A549 (cell line): ENCODE results near the gene BOC. TPM values are rescaled to one million over a fixed set of nuclear protein-coding genes. Genes with fewer than 3 reads are reported as not detected.

Source experiments
- ATAC-seq, 2 experiments: fragments of 200-7000 bp in 1 of 2; fragments of >200 bp in 1 of 2; cut with Nextera tagmentation in 1 of 2; cut with Tn5 transposase in 1 of 2; 3 replicates each; pipeline versions ENCODE4 v1.8.0 to v1.9.1; 2018 to 2020; ENCODE audit warnings: mild to moderate bottlenecking in 1 of 2, moderate library complexity in 1 of 2
- CTCF ChIA-PET: fragments of 300-600 bp; sonication (Branson Sonifier 250); formaldehyde crosslinking; extraction: SDS; loops from one replicate; lab custom pipeline; 2021; ENCODE audit warnings: antibody characterized with exemption, inconsistent platforms; lab: Yijun Ruan, JAX
- POLR2A ChIA-PET: fragments of 350-600 bp; formaldehyde crosslinking; extraction: SDS; loops from one replicate; lab custom pipeline; 2021; ENCODE audit warnings: antibody characterized with exemption, inconsistent platforms; lab: Yijun Ruan, JAX
- DNase-seq, 2 experiments: peaks; one replicate each; pipeline versions ENCODE4 v3.0.0 to v3.0.0-alpha.2; 2011 to 2016; ENCODE audit warnings: low read depth in 1 of 2, low spot score in 1 of 2
- FAIRE-seq: peaks from 2 replicates; lab custom pipeline; 2011; peaks lifted over from hg19 to GRCh38; lab: Jason Lieb, UNC
- H3K27ac ChIP-seq, 2 experiments: fragments of >200 bp; sonication (Bioruptor Twin); formaldehyde crosslinking; 3 replicates each; pipeline ENCODE4 v1.5.1; 2016 to 2017
- H3K4me1 ChIP-seq: fragments of >200 bp; sonication (Bioruptor Twin); formaldehyde crosslinking; 3 replicates; pipeline ENCODE4 v1.6.1; 2016
- H3K4me2 ChIP-seq: fragments of >200 bp; sonication (Bioruptor Twin); formaldehyde crosslinking; 3 replicates; pipeline ENCODE4 v1.6.1; 2016
- H3K4me3 ChIP-seq: fragments of >200 bp; sonication (Bioruptor Twin); formaldehyde crosslinking; 3 replicates; pipeline ENCODE4 v1.5.1; 2016
- H3K9me3 ChIP-seq: fragments of >200 bp; sonication (Bioruptor Twin); formaldehyde crosslinking; 3 replicates; pipeline ENCODE4 v1.6.1; 2016
- BCL3 ChIP-seq: fragments of >200 bp; sonication (Bioruptor Twin); formaldehyde crosslinking; IDR thresholded peaks from 3 replicates; pipeline ENCODE4 v1.6.1; 2016
- CHD2 ChIP-seq: fragments of 150-350 bp; IDR thresholded peaks from 2 replicates; pipeline ENCODE4 v1.6.1; 2014; ENCODE audit warnings: low read length; ENCODE audit not compliant: partially characterized antibody
- CTCF ChIP-seq: fragments of >200 bp; sonication (Bioruptor Twin); formaldehyde crosslinking; IDR thresholded peaks from 3 replicates; pipeline ENCODE4 v1.5.1; 2016
- E2F6 ChIP-seq: IDR thresholded peaks from 2 replicates; pipeline ENCODE4 v1.6.1; 2012; ENCODE audit warnings: low read depth, borderline replicate concordance
- EHF ChIP-seq: fragments of 250-450 bp; sonication (Bioruptor Pico); IDR thresholded peaks from 2 replicates; pipeline ENCODE4 v1.5.0; 2020; ENCODE audit warnings: mild to moderate bottlenecking
- HOXB5 ChIP-seq: fragments of 250-450 bp; sonication (Bioruptor Pico); IDR thresholded peaks from 2 replicates; pipeline ENCODE4 v1.5.0; 2020; ENCODE audit warnings: mild to moderate bottlenecking, moderate library complexity
- KDM5A ChIP-seq: fragments of 200-600 bp; sonication (generic); IDR thresholded peaks from 2 replicates; pipeline ENCODE4 v1.6.1; 2016; ENCODE audit warnings: antibody characterized with exemption, mild to moderate bottlenecking
- MYC ChIP-seq: IDR thresholded peaks from 2 replicates; pipeline ENCODE4 v1.6.1; 2012; ENCODE audit warnings: mild to moderate bottlenecking, inconsistent platforms, low read length, improper control_type of control experiment, borderline replicate concordance
- NFE2L2 ChIP-seq: fragments of 150-350 bp; conservative IDR thresholded peaks from 2 replicates; pipeline ENCODE4 v1.6.1; 2014; ENCODE audit warnings: low read length
- NR3C1 ChIP-seq: fragments of >200 bp; sonication (Bioruptor Twin); formaldehyde crosslinking; IDR thresholded peaks from 3 replicates; pipeline ENCODE4 v1.6.1; 2017
- POLR2AphosphoS2 ChIP-seq: conservative IDR thresholded peaks from 2 replicates; pipeline ENCODE4 v1.6.1; 2012; ENCODE audit warnings: low read length, improper control_type of control experiment, inconsistent platforms
- RAD21 ChIP-seq, 2 experiments: fragments of >200 bp in 1 of 2; sonication (Bioruptor Twin) in 1 of 2; formaldehyde crosslinking in 1 of 2; IDR thresholded peaks in 1 of 2; conservative IDR thresholded peaks in 1 of 2; 2 replicates in 1 of 2; 3 replicates in 1 of 2; pipeline ENCODE4 v1.6.1; 2012 to 2018; ENCODE audit warnings: inconsistent platforms in 1 of 2
- SREBF2 ChIP-seq: fragments of 450-650 bp; IDR thresholded peaks from 2 replicates; pipeline ENCODE4 v1.6.1; 2014; ENCODE audit warnings: mild to moderate bottlenecking, moderate library complexity
- TP53 ChIP-seq: fragments of 250-450 bp; sonication (Bioruptor Pico); IDR thresholded peaks from 2 replicates; pipeline ENCODE4 v1.5.0; 2021; ENCODE audit warnings: mild to moderate bottlenecking, moderate library complexity
- ZC3H11A ChIP-seq: fragments of 450-650 bp; IDR thresholded peaks from 2 replicates; pipeline ENCODE4 v1.6.1; 2014; ENCODE audit warnings: antibody characterized with exemption, mild to moderate bottlenecking
- WGBS: methylation state at CpG from one replicate; pipeline ENCODE4 v1.1.6; 2017; ENCODE audit errors: missing lambda C conversion rate; 5-methylcytosine and 5-hydroxymethylcytosine counted together
- polyA plus RNA-seq, 4 experiments: library from polyadenylated mRNA; depleted of rRNA in 3 of 4; stranded (reverse); fragments of >200 nt; fragmentation: RNase III in 1 of 4; extraction: RNeasy Plus Mini Kit Qiagen cat#74134 plus additional on column Dnase treatment in 1 of 4; gene quantifications; 2 replicates in 3 of 4; 3 replicates in 1 of 4; pipeline ENCODE4 v1.2.3, GENCODE V29; 2011 to 2017
- TF ChIP-seq, protein P1 (sequence below): fragments of 150-350 bp; IDR thresholded peaks from 2 replicates; pipeline ENCODE4 v1.6.1; 2014; ENCODE audit warnings: low read depth, mild to moderate bottlenecking, low read length
- TF ChIP-seq, protein P2 (sequence below): fragments of 450-650 bp; IDR thresholded peaks from 2 replicates; pipeline ENCODE4 v1.6.1; 2014; ENCODE audit warnings: antibody characterized with exemption

Gene BOC
- polyA plus RNA-seq, 2 of the 4 experiments (the other 2 are of a cell fraction): 4.0 TPM

GRCh38 chr3:113312416-113312815 lies 101.1 kb downstream of the BOC start:
- no peak for DNase-seq
- ATAC-seq: no peak
- CTCF ChIA-PET: no interaction called here
- 80% methylated on average over 3 of the region's 3 CpGs for WGBS
- H3K4me2 ChIP-seq: no peak overlapping the region
- POLR2A ChIA-PET: no interaction called here
- FAIRE-seq: no peak
- H3K9me3 ChIP-seq: peaks cover 16% of the 10 kb centered on the region; the same call in 2 of the 3 replicates
- no peak overlapping the region for H3K4me3 ChIP-seq
- H3K27ac ChIP-seq: no peak overlapping the region
- TF ChIP-seq CTCF (no peak), NR3C1 (no peak), ZC3H11A (no peak)
- no peaks in the 10 kb centered on the region for H3K4me1 ChIP-seq

DNA sequence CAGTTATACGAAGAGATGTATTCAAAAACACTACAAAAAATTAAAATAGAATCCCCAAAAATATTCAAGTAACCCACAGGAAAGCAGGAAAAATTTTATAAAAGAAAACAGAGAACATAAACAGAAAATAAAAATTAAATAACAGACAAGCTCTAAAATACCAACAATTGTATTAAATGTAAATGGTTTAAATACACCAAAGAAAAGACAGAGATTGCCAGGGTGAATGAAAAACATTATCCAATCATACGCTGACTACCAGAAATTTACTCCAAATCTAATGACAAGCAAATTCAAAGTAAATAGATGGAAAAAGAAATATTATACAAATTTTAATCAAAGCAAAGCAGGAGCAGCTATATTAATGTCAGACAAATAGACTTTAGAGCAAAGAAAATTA lies 103.6 kb downstream of the BOC start:
- Histone ChIP-seq H3K4me1 (no peaks in the 10 kb centered on the region), H3K9me3 (peaks cover 16% of the 10 kb centered on the region; the same call in 2 of the 3 replicates), H3K4me3 (no peak overlapping the region), H3K4me2 (no peak overlapping the region), H3K27ac (no peak overlapping the region)
- TF ChIP-seq E2F6 (no peak), KDM5A (no peak), POLR2AphosphoS2 (no peak), NFE2L2 (no peak), RAD21 (conservative IDR thresholded peaks at IDR 0.05 in 1 of 2, IDR thresholded peaks at IDR 0.05 in 1 of 2) (no peak), MYC (no peak), CTCF (no peak), BCL3 (no peak), SREBF2 (no peak)
- TF ChIP-seq, protein P1, sequence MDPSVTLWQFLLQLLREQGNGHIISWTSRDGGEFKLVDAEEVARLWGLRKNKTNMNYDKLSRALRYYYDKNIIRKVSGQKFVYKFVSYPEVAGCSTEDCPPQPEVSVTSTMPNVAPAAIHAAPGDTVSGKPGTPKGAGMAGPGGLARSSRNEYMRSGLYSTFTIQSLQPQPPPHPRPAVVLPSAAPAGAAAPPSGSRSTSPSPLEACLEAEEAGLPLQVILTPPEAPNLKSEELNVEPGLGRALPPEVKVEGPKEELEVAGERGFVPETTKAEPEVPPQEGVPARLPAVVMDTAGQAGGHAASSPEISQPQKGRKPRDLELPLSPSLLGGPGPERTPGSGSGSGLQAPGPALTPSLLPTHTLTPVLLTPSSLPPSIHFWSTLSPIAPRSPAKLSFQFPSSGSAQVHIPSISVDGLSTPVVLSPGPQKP: no peak
- TF ChIP-seq, protein P2, sequence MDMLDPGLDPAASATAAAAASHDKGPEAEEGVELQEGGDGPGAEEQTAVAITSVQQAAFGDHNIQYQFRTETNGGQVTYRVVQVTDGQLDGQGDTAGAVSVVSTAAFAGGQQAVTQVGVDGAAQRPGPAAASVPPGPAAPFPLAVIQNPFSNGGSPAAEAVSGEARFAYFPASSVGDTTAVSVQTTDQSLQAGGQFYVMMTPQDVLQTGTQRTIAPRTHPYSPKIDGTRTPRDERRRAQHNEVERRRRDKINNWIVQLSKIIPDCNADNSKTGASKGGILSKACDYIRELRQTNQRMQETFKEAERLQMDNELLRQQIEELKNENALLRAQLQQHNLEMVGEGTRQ: no peak
- POLR2A ChIA-PET: no interaction called here
- FAIRE-seq (no peak), ATAC-seq (no peak), DNase-seq (no peak)
- CTCF ChIA-PET: no interaction called here
- WGBS: 95% methylated on average over 2 of the region's 2 CpGs

GRCh38 chr3:113329757-113330156 lies 118.4 kb downstream of the BOC start:
- ChIA-PET POLR2A (no interaction called here), CTCF (interaction anchor here (1.0 kb wide), 1 partner anchor 41 kb away, joined by 3 read pairs; no protein-coding TSS in a partner anchor)
- no peak for TF ChIP-seq EHF (CRISPR knock-in tag)
- TF ChIP-seq CHD2: no peak
- no peak for TF ChIP-seq TP53 (CRISPR knock-in tag)
- no peak for TF ChIP-seq HOXB5 (CRISPR knock-in tag)
- DNase-seq: no peak
- no peak overlapping the region for H3K4me3 ChIP-seq
- no peak overlapping the region for H3K4me2 ChIP-seq
- no peak for FAIRE-seq
- no peaks in the 10 kb centered on the region for H3K4me1 ChIP-seq
- no peak overlapping the region for H3K27ac ChIP-seq
- no peak for ATAC-seq
- no peaks in the 10 kb centered on the region for H3K9me3 ChIP-seq
- 63% methylated on average over 2 of the region's 2 CpGs for WGBS
